ENCODE results near the gene NAA40. TPM values are rescaled to one million over a fixed set of nuclear protein-coding genes. Genes with fewer than 3 reads are reported as not detected.

NAA40 gene
- total and polyA plus RNA-seq, 2 of the 13 experiments (the other 11 are each of a cell fraction or from before 2014, with no cell fraction given) = 11.1 to 17.9 TPM

- peak; percentile 32 for TF ChIP-seq ZNF687 (CRISPR knock-in tag; IDR thresholded peaks at IDR 0.05)
- TF ChIP-seq CHD2 (IDR thresholded peaks at IDR 0.05; ENCODE audit: low read depth, low read length) = peak; percentile 25; the same call in 1 of the 2 replicates
- TF ChIP-seq SAP130 (CRISPR knock-in tag; IDR thresholded peaks at IDR 0.05; ENCODE audit: low read depth) = peak; percentile 51; the same call in 1 of the 2 replicates
- no peak for TF ChIP-seq AGO2 (optimal IDR thresholded peaks at IDR 0.05; ENCODE audit: low read depth, low read length)
Measured at GRCh38 chr11:63939397-63939891, 642 bp downstream of the NAA40 start (continued).

GRCh38 chr11:63940786-63941185, 2.0 kb downstream of the NAA40 start:
- peaks cover 48% of the 10 kb centered on the region for H3K4me1 ChIP-seq (ENCODE audit: insufficient read depth, low read length)
- H3K27me3 ChIP-seq (ENCODE audit: control insufficient read depth in 1 of 2, insufficient read depth in 2 of 2, low read length in 2 of 2) = no peaks in the 10 kb centered on the region; a peak in 1 of 5 replicates
- TSS peak; percentile 52 for BruUV-seq (replicated peaks)
- CTCF ChIA-PET (ENCODE audit: low intra/inter-chr PET ratio, low total read pairs) = no interaction called here
- intact Hi-C loops (cut with micrococcal nuclease; ENCODE audit: unreplicated experiment) = no loop called here
- TF ChIP-seq NAIF1 (CRISPR knock-in tag; IDR thresholded peaks at IDR 0.05; ENCODE audit: borderline replicate concordance) (no peak), ZMYM2 (CRISPR knock-in tag; IDR thresholded peaks at IDR 0.05) (no peak), ZNF225 (CRISPR knock-in tag; IDR thresholded peaks at IDR 0.05) (no peak), ZNF326 (CRISPR knock-in tag; IDR thresholded peaks at IDR 0.05; ENCODE audit: borderline replicate concordance) (no peak), ZNF704 (CRISPR knock-in tag; IDR thresholded peaks at IDR 0.05; ENCODE audit: borderline replicate concordance) (no peak), ZMAT5 (CRISPR knock-in tag; IDR thresholded peaks at IDR 0.05; ENCODE audit: borderline replicate concordance, low read depth) (no peak)
- H3K27ac ChIP-seq (ENCODE audit: extremely low read length, insufficient read depth, low read length) = no peak overlapping the region
- no peak overlapping the region for H3K9ac ChIP-seq (ENCODE audit: insufficient read depth, low read depth, low read length)
- no peak overlapping the region for H2AFZ ChIP-seq (ENCODE audit: low read length)
- H4K20me1 ChIP-seq (ENCODE audit: insufficient read depth, low read length) = peaks cover 11% of the 10 kb centered on the region; the same call in 1 of the 2 replicates
- DNase-seq (ENCODE audit: low spot score) (no peak), ATAC-seq (no peak), FAIRE-seq (no peak)
- peaks cover 41% of the 10 kb centered on the region for H3K79me2 ChIP-seq (ENCODE audit: insufficient read depth, low read length)
- H3K4me3 ChIP-seq (replicated peaks in 1 of 3; ENCODE audit: insufficient read depth in 1 of 3, low read depth in 2 of 3, low read length in 3 of 3) = no peak overlapping the region
- no peaks in the 10 kb centered on the region for H3K36me3 ChIP-seq (replicated peaks in 1 of 2; ENCODE audit: control insufficient read depth in 1 of 2, insufficient read depth in 2 of 2, low read length in 2 of 2)
- no peak overlapping the region for H3K4me2 ChIP-seq (ENCODE audit: low read depth, low read length)
- POLR2A ChIA-PET = no interaction called here
- no peaks in the 10 kb centered on the region for H3K9me3 ChIP-seq (ENCODE audit: low read length)
- 95% methylated on average over 6 of the region's 6 CpGs for WGBS (ENCODE audit: low lambda C conversion rate)
- in situ Hi-C loops (cut with HindIII; ENCODE audit: extremely low pct_ligation_motif_present, low pct_unique_long_range_greater_than_20kb) = loop anchor here (10.0 kb wide), 1 partner anchor 106 kb away; the partner anchor contains the start of gene MARK2
